ENCODE results near the gene CARD8.
"Not testable (repeated sequence)": the region's sequence is repeated elsewhere in the genome, so short reads cannot be mapped to it uniquely, and the experiment has no call there.

CARD8 gene

GRCh38 chr19:48239120-48239519 lies 16.6 kb downstream of the CARD8 start:
- TF ChIP-seq CTCF (IDR thresholded peaks at IDR 0.05): no peak
- peaks cover 88% of the 10 kb centered on the region for H3K36me3 ChIP-seq
- H3K27ac ChIP-seq: no peak overlapping the region
- no peaks in the 10 kb centered on the region for H3K9me3 ChIP-seq
- H3K4me3 ChIP-seq (ENCODE audit: low read depth in 1 of 2, low read length in 1 of 2): no peak overlapping the region
- H3K4me1 ChIP-seq (ENCODE audit: control insufficient read depth in 1 of 2, insufficient read depth in 1 of 2, low read depth in 1 of 2, low read length in 1 of 2): peaks cover 12% of the 10 kb centered on the region in 2 experiments
- no peaks in the 10 kb centered on the region for H3K27me3 ChIP-seq

- no peak overlapping the region for H3K27ac ChIP-seq
- no peaks in the 10 kb centered on the region for H3K27me3 ChIP-seq
- no peak overlapping the region for H3K4me3 ChIP-seq (ENCODE audit: low read depth in 1 of 2, low read length in 1 of 2)
- H3K4me1 ChIP-seq (ENCODE audit: control insufficient read depth in 1 of 2, insufficient read depth in 1 of 2, low read depth in 1 of 2, low read length in 1 of 2): peaks cover 6 to 8% of the 10 kb centered on the region in 2 experiments
- H3K9me3 ChIP-seq: no peaks in the 10 kb centered on the region
- peaks cover 92% of the 10 kb centered on the region for H3K36me3 ChIP-seq
- TF ChIP-seq CTCF (IDR thresholded peaks at IDR 0.05): no peak
Observed at GRCh38 chr19:48237057-48237456, 18.7 kb downstream of the CARD8 start.

- Histone ChIP-seq H3K36me3 (peaks cover 98% of the 10 kb centered on the region), H3K27ac (no peak overlapping the region), H3K4me1 (ENCODE audit: control insufficient read depth in 1 of 2, insufficient read depth in 1 of 2, low read depth in 1 of 2, low read length in 1 of 2) (no peaks in the 10 kb centered on the region), H3K27me3 (no peaks in the 10 kb centered on the region), H3K4me3 (ENCODE audit: low read depth in 1 of 2, low read length in 1 of 2) (no peak overlapping the region), H3K9me3 (no peaks in the 10 kb centered on the region)
- no peak for TF ChIP-seq CTCF (IDR thresholded peaks at IDR 0.05)
Observed at GRCh38 chr19:48230555-48231129, 25.1 kb downstream of the CARD8 start.

- H3K36me3 ChIP-seq: peaks cover 97% of the 10 kb centered on the region
- no peak overlapping the region for H3K4me3 ChIP-seq (ENCODE audit: low read depth in 1 of 2, low read length in 1 of 2)
Observed at GRCh38 chr19:48221628-48222027, 34.1 kb downstream of the CARD8 start.

GRCh38 chr19:48220784-48221183 lies 34.9 kb downstream of the CARD8 start:
- H3K4me3 ChIP-seq (ENCODE audit: low read depth in 1 of 2, low read length in 1 of 2); H3K9me3 ChIP-seq; H3K27me3 ChIP-seq; H3K4me1 ChIP-seq (ENCODE audit: control insufficient read depth in 1 of 2, insufficient read depth in 1 of 2, low read depth in 1 of 2, low read length in 1 of 2); H3K27ac ChIP-seq: not testable (repeated sequence)
- peaks cover 99% of the 10 kb centered on the region for H3K36me3 ChIP-seq

More at GRCh38 chr19:48221628-48222027, 34.1 kb downstream of the CARD8 start:
- no peak for TF ChIP-seq CTCF (IDR thresholded peaks at IDR 0.05)
- H3K27me3 ChIP-seq: no peaks in the 10 kb centered on the region
- no peaks in the 10 kb centered on the region for H3K4me1 ChIP-seq (ENCODE audit: control insufficient read depth in 1 of 2, insufficient read depth in 1 of 2, low read depth in 1 of 2, low read length in 1 of 2)
- no peaks in the 10 kb centered on the region for H3K9me3 ChIP-seq
- no peak overlapping the region for H3K27ac ChIP-seq

GRCh38 chr19:48218997-48219396 lies 36.7 kb downstream of the CARD8 start:
- Histone ChIP-seq H3K27ac (no peak overlapping the region), H3K27me3 (no peaks in the 10 kb centered on the region), H3K36me3 (peaks cover 100% of the 10 kb centered on the region), H3K4me1 (ENCODE audit: control insufficient read depth in 1 of 2, insufficient read depth in 1 of 2, low read depth in 1 of 2, low read length in 1 of 2) (no peaks in the 10 kb centered on the region), H3K4me3 (ENCODE audit: low read depth in 1 of 2, low read length in 1 of 2) (no peak overlapping the region), H3K9me3 (no peaks in the 10 kb centered on the region)
- TF ChIP-seq CTCF (IDR thresholded peaks at IDR 0.05): no peak
